ENCODE measurements around the gene ZNF446. TPM values are rescaled to one million over a fixed set of nuclear protein-coding genes. Genes with fewer than 3 reads are reported as not detected.
"Not testable (repeated sequence)": the region's sequence is repeated elsewhere in the genome, so short reads cannot be mapped to it uniquely, and the experiment has no call there.

The ZNF446 gene
- total RNA-seq, 1 experiment from 2014 or later: 9.7 TPM

GRCh38 chr19:58498316-58499020, 22.3 kb downstream of the ZNF446 start:
- Mint-ChIP-seq H3K27me3 (ENCODE audit: insufficient read depth, unreplicated experiment) (no peaks in the 10 kb centered on the region), H3K36me3 (ENCODE audit: insufficient read depth, unreplicated experiment) (no peaks in the 10 kb centered on the region), H3K4me3 (ENCODE audit: unreplicated experiment) (peak overlapping the region; percentile 78), H3K9me3 (ENCODE audit: unreplicated experiment) (peaks cover 20% of the 10 kb centered on the region), H3K4me1 (ENCODE audit: low read depth, unreplicated experiment) (peaks cover 7% of the 10 kb centered on the region), H3K27ac (ENCODE audit: unreplicated experiment) (peak overlapping the region; percentile 73)
- no peaks in the 10 kb centered on the region for H3K36me3 ChIP-seq (ENCODE audit: control insufficient read depth, insufficient read depth, low read length)
- intact Hi-C loops (cut with micrococcal nuclease; ENCODE audit: unreplicated experiment): loop anchor here (1.0 to 2.0 kb wide), 5 partner anchors 21 to 112 kb away; partner anchors contain the start of genes MZF1, RPS5, ZBTB45 and ZNF324
- BruUV-seq (replicated peaks): TSS peak; percentile 69
- H3K4me1 ChIP-seq: peaks cover 8% of the 10 kb centered on the region; the same call in 1 of the 2 replicates
- H3K4me3 ChIP-seq (ENCODE audit: low read depth, low read length): peak overlapping the region; percentile 69
- POLR2A ChIA-PET: interaction anchor here (0.9 kb wide), 1 partner anchor 45 kb away, joined by 10 read pairs; the partner anchor contains the start of gene TRIM28
- no peaks in the 10 kb centered on the region for H3K27me3 ChIP-seq (replicated peaks; ENCODE audit: control insufficient read depth, insufficient read depth, low read length)
- CTCF ChIA-PET: interaction anchor here (3.0 kb wide), 1 partner anchor 21 kb away, joined by 14 read pairs; the partner anchor contains the start of gene ZBTB45
- DNase-seq: no peak
- no peaks in the 10 kb centered on the region for H3K9me3 ChIP-seq
- TF ChIP-seq CTCF (IDR thresholded peaks at IDR 0.05; ENCODE audit: insufficient read depth in 1 of 2, low read depth in 1 of 2, low read length in 1 of 2, severe bottlenecking in 1 of 2, unreplicated experiment in 1 of 2): no peak

- POLR2A ChIA-PET: interaction anchor here (0.6 to 0.9 kb wide), 2 partner anchors 44 to 137 kb away, joined by 3 to 10 read pairs; partner anchors contain the start of genes TRIM28 and ZNF497
- no peaks in the 10 kb centered on the region for H3K36me3 ChIP-seq (ENCODE audit: control insufficient read depth, insufficient read depth, low read length)
- CTCF ChIA-PET: interaction anchor here (0.6 to 3.0 kb wide), 2 partner anchors 21 to 22 kb away, joined by 4 to 14 read pairs; partner anchors contain the start of gene ZBTB45
- H3K36me3 Mint-ChIP-seq (ENCODE audit: insufficient read depth, unreplicated experiment): no peaks in the 10 kb centered on the region
- peak; percentile 39 to 68 for TF ChIP-seq CTCF (IDR thresholded peaks at IDR 0.05; ENCODE audit: insufficient read depth in 1 of 2, low read depth in 1 of 2, low read length in 1 of 2, severe bottlenecking in 1 of 2, unreplicated experiment in 1 of 2)
- peak; percentile 100 for DNase-seq
- peak overlapping the region; percentile 78 for H3K4me3 Mint-ChIP-seq (ENCODE audit: unreplicated experiment)
- no peaks in the 10 kb centered on the region for H3K27me3 Mint-ChIP-seq (ENCODE audit: insufficient read depth, unreplicated experiment)
- peaks cover 8% of the 10 kb centered on the region; the same call in 1 of the 2 replicates for H3K4me1 ChIP-seq
- no TSS peak for BruUV-seq (replicated peaks)
- intact Hi-C loops (cut with micrococcal nuclease; ENCODE audit: unreplicated experiment): loop anchor here (1.0 to 2.0 kb wide), 5 partner anchors 20 to 112 kb away; partner anchors contain the start of genes MZF1, RPS5, ZBTB45 and ZNF324
- H3K9me3 Mint-ChIP-seq (ENCODE audit: unreplicated experiment): peaks cover 21% of the 10 kb centered on the region
- no peaks in the 10 kb centered on the region for H3K9me3 ChIP-seq
- H3K4me3 ChIP-seq (ENCODE audit: low read depth, low read length): peak overlapping the region; percentile 69
- H3K27ac Mint-ChIP-seq (ENCODE audit: unreplicated experiment): peak overlapping the region; percentile 73
- peaks cover 7% of the 10 kb centered on the region for H3K4me1 Mint-ChIP-seq (ENCODE audit: low read depth, unreplicated experiment)
- no peaks in the 10 kb centered on the region for H3K27me3 ChIP-seq (replicated peaks; ENCODE audit: control insufficient read depth, insufficient read depth, low read length)
These were observed 23.1 kb downstream of the ZNF446 start for GRCh38 chr19:58499021-58499927.

GRCh38 chr19:58500242-58500641, 24.1 kb downstream of the ZNF446 start:
- no TSS peak for BruUV-seq (replicated peaks)
- H3K9me3 Mint-ChIP-seq (ENCODE audit: unreplicated experiment): peaks cover 21% of the 10 kb centered on the region
- ChIA-PET POLR2A (no interaction called here), CTCF (interaction anchor here (3.0 kb wide), 1 partner anchor 20 kb away, joined by 14 read pairs; the partner anchor contains the start of gene ZBTB45)
- Histone ChIP-seq H3K27me3 (replicated peaks; ENCODE audit: control insufficient read depth, insufficient read depth, low read length) (no peaks in the 10 kb centered on the region), H3K4me3 (ENCODE audit: low read depth, low read length) (peak overlapping the region; percentile 66), H3K4me1 (peaks cover 8% of the 10 kb centered on the region; the same call in 1 of the 2 replicates), H3K36me3 (ENCODE audit: control insufficient read depth, insufficient read depth, low read length) (no peaks in the 10 kb centered on the region), H3K9me3 (no peaks in the 10 kb centered on the region)
- intact Hi-C loops (cut with micrococcal nuclease; ENCODE audit: unreplicated experiment): no loop called here
- TF ChIP-seq CTCF (IDR thresholded peaks at IDR 0.05; ENCODE audit: insufficient read depth in 1 of 2, low read depth in 1 of 2, low read length in 1 of 2, severe bottlenecking in 1 of 2, unreplicated experiment in 1 of 2): no peak
- DNase-seq: no peak
- H3K4me1 Mint-ChIP-seq (ENCODE audit: low read depth, unreplicated experiment): peaks cover 7% of the 10 kb centered on the region
- no peaks in the 10 kb centered on the region for H3K27me3 Mint-ChIP-seq (ENCODE audit: insufficient read depth, unreplicated experiment)
- H3K36me3 Mint-ChIP-seq (ENCODE audit: insufficient read depth, unreplicated experiment): no peaks in the 10 kb centered on the region
- no peak overlapping the region for H3K27ac Mint-ChIP-seq (ENCODE audit: unreplicated experiment)
- peak overlapping the region; percentile 78 for H3K4me3 Mint-ChIP-seq (ENCODE audit: unreplicated experiment)

GRCh38 chr19:58507602-58508223, 31.6 kb downstream of the ZNF446 start:
- BruUV-seq (replicated peaks); CTCF ChIA-PET; H3K4me1 ChIP-seq; intact Hi-C loops (cut with micrococcal nuclease; ENCODE audit: unreplicated experiment); DNase-seq; H3K27ac Mint-ChIP-seq (ENCODE audit: unreplicated experiment); H3K27me3 Mint-ChIP-seq (ENCODE audit: insufficient read depth, unreplicated experiment); H3K4me3 ChIP-seq (ENCODE audit: low read depth, low read length); H3K4me1 Mint-ChIP-seq (ENCODE audit: low read depth, unreplicated experiment); H3K27me3 ChIP-seq (replicated peaks; ENCODE audit: control insufficient read depth, insufficient read depth, low read length); H3K36me3 ChIP-seq (ENCODE audit: control insufficient read depth, insufficient read depth, low read length); H3K4me3 Mint-ChIP-seq (ENCODE audit: unreplicated experiment): not testable (repeated sequence)
- peaks cover 12% of the 10 kb centered on the region; the same call in 1 of the 2 replicates for H3K9me3 ChIP-seq
- Mint-ChIP-seq H3K36me3 (ENCODE audit: insufficient read depth, unreplicated experiment) (peaks cover 22% of the 10 kb centered on the region), H3K9me3 (ENCODE audit: unreplicated experiment) (peaks cover 21% of the 10 kb centered on the region)
- POLR2A ChIA-PET: interaction anchor here (0.6 kb wide), 1 partner anchor 36 kb away, joined by 6 read pairs; the partner anchor contains the start of gene TRIM28

All from Caco-2 (cell line).